K562 (cell line): ENCODE measurements around the gene COX7B. TPM values are rescaled to one million over a fixed set of nuclear protein-coding genes. Genes with fewer than 3 reads are reported as not detected.

ENCODE experiments used
- BDP1 ChIP-seq: IDR thresholded peaks from 3 replicates; pipeline ENCODE4 v1.6.1; 2011; ENCODE audit not compliant: insufficient read length, insufficient read depth
- BRCA1 ChIP-seq, 2 experiments: fragments of 450-650 bp in 1 of 2; sonication (generic) in 1 of 2; formaldehyde crosslinking in 1 of 2; IDR thresholded peaks; 2 replicates each; pipeline versions ENCODE4 v1.5.0 to v1.6.1; 2017 to 2020; ENCODE audit warnings: mild to moderate bottlenecking in 1 of 2, missing genetic modification reagents in 1 of 2
- CBX5 ChIP-seq: IDR thresholded peaks from 2 replicates; pipeline ENCODE4 v1.6.1; 2014; ENCODE audit warnings: low read depth, borderline replicate concordance
- DNMT1 ChIP-seq: fragments of 450-650 bp; IDR thresholded peaks from 2 replicates; pipeline ENCODE4 v1.6.1; 2016; ENCODE audit warnings: antibody characterized with exemption, mild to moderate bottlenecking
- GTF2A2 ChIP-seq: IDR thresholded peaks from 2 replicates; pipeline ENCODE4 v1.6.1; 2016; ENCODE audit warnings: mild to moderate bottlenecking, missing genetic modification characterization, missing compliant biosample characterization
- JUND ChIP-seq, 2 experiments: IDR thresholded peaks; 2 replicates in 1 of 2; 3 replicates in 1 of 2; pipeline ENCODE4 v1.6.1; 2011; ENCODE audit warnings: borderline replicate concordance in 2 of 2, low read depth in 2 of 2, low read length in 2 of 2, improper control_type of control experiment in 1 of 2, missing biosample characterization in 1 of 2, missing genetic modification characterization in 1 of 2, missing genetic modification reagents in 1 of 2
- KLF6 ChIP-seq: fragments of 250-450 bp; sonication (Bioruptor Pico); IDR thresholded peaks from 2 replicates; pipeline ENCODE4 v1.4.0; 2020; ENCODE audit warnings: mild to moderate bottlenecking, moderate library complexity, borderline replicate concordance
- MYC ChIP-seq, 2 experiments: fragments of 250-450 bp in 1 of 2; sonication (Bioruptor Pico) in 1 of 2; IDR thresholded peaks; 2 replicates each; pipeline versions ENCODE4 v1.5.1 to v1.6.1; 2012 to 2021; ENCODE audit warnings: low read depth in 2 of 2, borderline replicate concordance in 1 of 2, improper control_type of control experiment in 1 of 2, low read length in 1 of 2, mild to moderate bottlenecking in 1 of 2, moderate library complexity in 1 of 2
- NCOA4 ChIP-seq: fragments of 450-650 bp; IDR thresholded peaks from 2 replicates; pipeline ENCODE4 v1.6.1; 2018; ENCODE audit warnings: mild to moderate bottlenecking; ENCODE audit not compliant: partially characterized antibody
- PPARD ChIP-seq: fragments of 250-450 bp; sonication (Bioruptor Pico); IDR thresholded peaks from 2 replicates; pipeline ENCODE4 v1.8.0; 2022; ENCODE audit warnings: inconsistent platforms, mild to moderate bottlenecking, moderate library complexity
- SETDB1 ChIP-seq: IDR thresholded peaks from one replicate; pipeline ENCODE4 v1.6.1; 2012; ENCODE audit warnings: low read length, control low read depth, inconsistent platforms
- SREBF1 ChIP-seq: fragments of 150-350 bp; IDR thresholded peaks from 2 replicates; pipeline ENCODE4 v1.6.1; 2014; ENCODE audit warnings: antibody characterized with exemption, low read depth, low read length, borderline replicate concordance
- SREBF2 ChIP-seq: sonication (generic); formaldehyde crosslinking; IDR thresholded peaks from 2 replicates; pipeline ENCODE4 v1.4.0; 2020; ENCODE audit warnings: mild to moderate bottlenecking, missing genetic modification reagents
- SRSF1 ChIP-seq: fragments of 200-400 bp; formaldehyde crosslinking; IDR thresholded peaks from 2 replicates; pipeline ENCODE4 v1.6.1; 2017; ENCODE audit warnings: mild to moderate bottlenecking, low read depth, low read length, moderate library complexity
- SRSF3 ChIP-seq: fragments of 200-400 bp; formaldehyde crosslinking; IDR thresholded peaks from 2 replicates; pipeline ENCODE4 v1.6.1; 2016; ENCODE audit warnings: mild to moderate bottlenecking, low read length, moderate library complexity; ENCODE audit not compliant: insufficient read depth
- ZNF347 ChIP-seq: fragments of 450-650 bp; formaldehyde crosslinking; IDR thresholded peaks from 2 replicates; pipeline ENCODE4 v1.4.0; 2020; ENCODE audit warnings: low read depth, mild to moderate bottlenecking, moderate library complexity
- polyA plus RNA-seq, 8 experiments: library from polyadenylated mRNA; depleted of rRNA in 4 of 8; stranded (reverse) in 5 of 8; unstranded in 3 of 8; fragments of >200 nt; fragmentation: Nextera tagmentation in 2 of 8; fragmentation: Illumina TruSeq in 1 of 8; extraction: Ambion mirVana in 2 of 8; extraction: Trizol in 1 of 8; gene quantifications; 2 replicates each; pipeline versions ENCODE4 v1.2.1 to v1.2.3, GENCODE V29; 2011 to 2014; ENCODE audit warnings: inconsistent platforms in 1 of 8, missing spikeins in 1 of 8
- total RNA-seq, 7 experiments: library from RNA; depleted of rRNA in 6 of 7; stranded (reverse); fragments of >200 nt in 6 of 7; fragmentation: Illumina TruSeq in 2 of 7; extraction: Trizol in 2 of 7; gene quantifications; 2 replicates each; pipeline versions ENCODE4 v1.2.1 to v1.2.3, GENCODE V29; 2011 to 2021; ENCODE audit warnings: low replicate concordance in 1 of 7
- TF ChIP-seq, protein P1 (sequence below): fragments of 450-650 bp; formaldehyde crosslinking; IDR thresholded peaks from 2 replicates; pipeline ENCODE4 v1.4.0; 2022; ENCODE audit warnings: mild to moderate bottlenecking, moderate library complexity
- TF ChIP-seq, protein P2 (sequence below): IDR thresholded peaks from 2 replicates; pipeline ENCODE4 v1.6.1; 2016; ENCODE audit warnings: missing genetic modification characterization, missing compliant biosample characterization
- TF ChIP-seq, protein P3 (sequence below): sonication (generic); formaldehyde crosslinking; IDR thresholded peaks from 2 replicates; pipeline ENCODE4 v1.9.0; 2022; ENCODE audit warnings: mild to moderate bottlenecking, missing genetic modification reagents
- TF ChIP-seq, protein P4 (sequence below): fragments of 450-650 bp; conservative IDR thresholded peaks from 2 replicates; pipeline ENCODE4 v1.6.1; 2016; ENCODE audit warnings: missing genetic modification characterization, low read depth, mild to moderate bottlenecking, missing compliant biosample characterization, moderate library complexity
- TF ChIP-seq, protein P5 (sequence below): fragments of 450-650 bp; formaldehyde crosslinking; conservative IDR thresholded peaks from 2 replicates; pipeline ENCODE4 v1.4.0; 2022; ENCODE audit warnings: mild to moderate bottlenecking, missing genetic modification characterization

The COX7B gene
- total and polyA plus RNA-seq, 9 of the 15 experiments (the other 6 are each of a cell fraction or from before 2014, with no cell fraction given): 549 to 2,891 (median 1,307) TPM

DNA sequence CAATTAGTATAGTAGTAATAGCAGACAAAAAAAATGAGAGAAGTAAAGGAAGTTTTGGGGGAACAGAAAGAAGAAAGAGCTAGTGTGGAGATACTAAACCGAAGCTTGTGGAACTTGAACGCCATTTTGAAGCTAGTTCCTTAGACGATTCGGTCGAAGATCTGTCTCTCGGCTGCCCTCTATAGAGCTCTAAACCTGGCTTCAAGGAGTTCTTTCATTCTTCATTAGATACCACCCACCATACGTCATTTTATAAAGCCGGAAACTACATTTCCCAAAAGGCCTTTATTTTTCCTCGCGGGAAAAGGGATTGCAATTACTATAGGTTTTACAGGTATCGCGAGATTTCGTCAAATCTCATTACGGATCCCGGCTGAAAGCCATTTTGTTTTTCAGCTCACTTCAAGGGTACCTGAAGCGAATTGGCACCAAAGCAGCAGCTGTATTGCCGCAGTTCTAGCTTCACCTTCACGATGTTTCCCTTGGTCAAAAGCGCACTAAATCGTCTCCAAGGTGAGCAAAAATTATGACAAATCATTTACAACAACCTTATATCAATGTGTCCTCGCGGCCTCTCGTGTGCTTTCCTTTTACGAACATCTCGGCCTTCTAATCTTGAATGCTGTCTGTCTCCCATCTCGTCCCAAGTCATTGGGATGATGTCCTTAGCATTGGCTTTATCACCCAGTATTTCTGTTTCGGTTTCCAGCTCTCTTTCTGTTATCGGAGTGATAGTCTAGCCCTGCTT, at the start of gene COX7B (continued):
- TF ChIP-seq JUND (IDR thresholded peaks at IDR 0.05; ENCODE audit: borderline replicate concordance, low read depth, low read length): peak; percentile 63
- TF ChIP-seq JUND (tag; IDR thresholded peaks at IDR 0.05; ENCODE audit: borderline replicate concordance, low read depth, low read length): peak; percentile 40; the same call in 1 of the 3 replicates
- TF ChIP-seq, protein P1, sequence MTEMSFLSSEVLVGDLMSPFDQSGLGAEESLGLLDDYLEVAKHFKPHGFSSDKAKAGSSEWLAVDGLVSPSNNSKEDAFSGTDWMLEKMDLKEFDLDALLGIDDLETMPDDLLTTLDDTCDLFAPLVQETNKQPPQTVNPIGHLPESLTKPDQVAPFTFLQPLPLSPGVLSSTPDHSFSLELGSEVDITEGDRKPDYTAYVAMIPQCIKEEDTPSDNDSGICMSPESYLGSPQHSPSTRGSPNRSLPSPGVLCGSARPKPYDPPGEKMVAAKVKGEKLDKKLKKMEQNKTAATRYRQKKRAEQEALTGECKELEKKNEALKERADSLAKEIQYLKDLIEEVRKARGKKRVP (CRISPR knock-in tag): no peak
- no peak for TF ChIP-seq SRSF3
- no peak for TF ChIP-seq MYC (IDR thresholded peaks at IDR 0.05; ENCODE audit: low read depth, low read length)
- no peak for TF ChIP-seq MYC (CRISPR knock-in tag; IDR thresholded peaks at IDR 0.05; ENCODE audit: borderline replicate concordance, low read depth)
- TF ChIP-seq SREBF2 (CRISPR knock-in tag): no peak
- TF ChIP-seq DNMT1: no peak
- TF ChIP-seq, protein P2, sequence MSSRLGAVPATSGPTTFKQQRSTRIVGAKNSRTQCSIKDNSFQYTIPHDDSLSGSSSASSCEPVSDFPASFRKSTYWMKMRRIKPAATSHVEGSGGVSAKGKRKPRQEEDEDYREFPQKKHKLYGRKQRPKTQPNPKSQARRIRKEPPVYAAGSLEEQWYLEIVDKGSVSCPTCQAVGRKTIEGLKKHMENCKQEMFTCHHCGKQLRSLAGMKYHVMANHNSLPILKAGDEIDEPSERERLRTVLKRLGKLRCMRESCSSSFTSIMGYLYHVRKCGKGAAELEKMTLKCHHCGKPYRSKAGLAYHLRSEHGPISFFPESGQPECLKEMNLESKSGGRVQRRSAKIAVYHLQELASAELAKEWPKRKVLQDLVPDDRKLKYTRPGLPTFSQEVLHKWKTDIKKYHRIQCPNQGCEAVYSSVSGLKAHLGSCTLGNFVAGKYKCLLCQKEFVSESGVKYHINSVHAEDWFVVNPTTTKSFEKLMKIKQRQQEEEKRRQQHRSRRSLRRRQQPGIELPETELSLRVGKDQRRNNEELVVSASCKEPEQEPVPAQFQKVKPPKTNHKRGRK (tag): no peak
- TF ChIP-seq SETDB1: no peak
- no peak for TF ChIP-seq GTF2A2 (tag)
- no peak; the same call in 1 of the 2 replicates for TF ChIP-seq BRCA1 (IDR thresholded peaks at IDR 0.05)
- no peak for TF ChIP-seq BRCA1 (CRISPR knock-in tag; IDR thresholded peaks at IDR 0.05)
- TF ChIP-seq SRSF1: no peak
- TF ChIP-seq, protein P3, sequence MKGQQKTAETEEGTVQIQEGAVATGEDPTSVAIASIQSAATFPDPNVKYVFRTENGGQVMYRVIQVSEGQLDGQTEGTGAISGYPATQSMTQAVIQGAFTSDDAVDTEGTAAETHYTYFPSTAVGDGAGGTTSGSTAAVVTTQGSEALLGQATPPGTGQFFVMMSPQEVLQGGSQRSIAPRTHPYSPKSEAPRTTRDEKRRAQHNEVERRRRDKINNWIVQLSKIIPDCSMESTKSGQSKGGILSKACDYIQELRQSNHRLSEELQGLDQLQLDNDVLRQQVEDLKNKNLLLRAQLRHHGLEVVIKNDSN (CRISPR knock-in tag): no peak
- TF ChIP-seq ZNF347 (CRISPR knock-in tag): no peak
- TF ChIP-seq, protein P4, sequence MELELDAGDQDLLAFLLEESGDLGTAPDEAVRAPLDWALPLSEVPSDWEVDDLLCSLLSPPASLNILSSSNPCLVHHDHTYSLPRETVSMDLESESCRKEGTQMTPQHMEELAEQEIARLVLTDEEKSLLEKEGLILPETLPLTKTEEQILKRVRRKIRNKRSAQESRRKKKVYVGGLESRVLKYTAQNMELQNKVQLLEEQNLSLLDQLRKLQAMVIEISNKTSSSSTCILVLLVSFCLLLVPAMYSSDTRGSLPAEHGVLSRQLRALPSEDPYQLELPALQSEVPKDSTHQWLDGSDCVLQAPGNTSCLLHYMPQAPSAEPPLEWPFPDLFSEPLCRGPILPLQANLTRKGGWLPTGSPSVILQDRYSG: no peak
- no peak for TF ChIP-seq KLF6 (CRISPR knock-in tag)
- TF ChIP-seq SREBF1: no peak
- TF ChIP-seq PPARD (CRISPR knock-in tag): no peak
- TF ChIP-seq CBX5: no peak
- TF ChIP-seq, protein P5, sequence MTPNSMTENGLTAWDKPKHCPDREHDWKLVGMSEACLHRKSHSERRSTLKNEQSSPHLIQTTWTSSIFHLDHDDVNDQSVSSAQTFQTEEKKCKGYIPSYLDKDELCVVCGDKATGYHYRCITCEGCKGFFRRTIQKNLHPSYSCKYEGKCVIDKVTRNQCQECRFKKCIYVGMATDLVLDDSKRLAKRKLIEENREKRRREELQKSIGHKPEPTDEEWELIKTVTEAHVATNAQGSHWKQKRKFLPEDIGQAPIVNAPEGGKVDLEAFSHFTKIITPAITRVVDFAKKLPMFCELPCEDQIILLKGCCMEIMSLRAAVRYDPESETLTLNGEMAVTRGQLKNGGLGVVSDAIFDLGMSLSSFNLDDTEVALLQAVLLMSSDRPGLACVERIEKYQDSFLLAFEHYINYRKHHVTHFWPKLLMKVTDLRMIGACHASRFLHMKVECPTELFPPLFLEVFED (CRISPR knock-in tag): no peak
- TF ChIP-seq NCOA4: no peak
- TF ChIP-seq BDP1: no peak
